Measurements from ENCODE around the gene RAMP1.
A peak's percentile ranks its signal among the peaks of the same experiment; 100 is the strongest.

Gene RAMP1

GRCh38 chr2:237916296-237916695 lies 56.9 kb downstream of the RAMP1 start:
- no peak overlapping the region for H3K4me3 ChIP-seq (ENCODE audit: low read depth, low read length)
- TF ChIP-seq POLR2A (IDR thresholded peaks at IDR 0.05; ENCODE audit: extremely low read depth, insufficient read length) (no peak), CTCF (IDR thresholded peaks at IDR 0.05; ENCODE audit: low read depth, low read length) (no peak), MYC (IDR thresholded peaks at IDR 0.05; ENCODE audit: low read depth, low read length) (no peak), MAX (IDR thresholded peaks at IDR 0.05; ENCODE audit: low read depth, low read length) (no peak)
- no peak for DNase-seq (ENCODE audit: low read depth)

- TF ChIP-seq MAX (IDR thresholded peaks at IDR 0.05; ENCODE audit: low read depth, low read length): no peak
- TF ChIP-seq CTCF (IDR thresholded peaks at IDR 0.05; ENCODE audit: low read depth, low read length): no peak
- no peak for TF ChIP-seq POLR2A (IDR thresholded peaks at IDR 0.05; ENCODE audit: extremely low read depth, insufficient read length)
- TF ChIP-seq MYC (IDR thresholded peaks at IDR 0.05; ENCODE audit: low read depth, low read length): no peak
- DNase-seq (ENCODE audit: low read depth): no peak
- H3K4me3 ChIP-seq (ENCODE audit: low read depth, low read length): no peak overlapping the region
These were observed 58.4 kb downstream of the RAMP1 start for GRCh38 chr2:237917696-237918374.

- peak; percentile 30 for DNase-seq (ENCODE audit: low read depth)
These were observed 60.2 kb downstream of the RAMP1 start for GRCh38 chr2:237919593-237919992.

GRCh38 chr2:237920673-237921072 lies 61.2 kb downstream of the RAMP1 start:
- TF ChIP-seq CTCF (IDR thresholded peaks at IDR 0.05; ENCODE audit: low read depth, low read length) (no peak), MAX (IDR thresholded peaks at IDR 0.05; ENCODE audit: low read depth, low read length) (no peak), MYC (IDR thresholded peaks at IDR 0.05; ENCODE audit: low read depth, low read length) (no peak), POLR2A (IDR thresholded peaks at IDR 0.05; ENCODE audit: extremely low read depth, insufficient read length) (no peak)
- DNase-seq (ENCODE audit: low read depth): no peak
- H3K4me3 ChIP-seq (ENCODE audit: low read depth, low read length): no peak overlapping the region

More at GRCh38 chr2:237919593-237919992, 60.2 kb downstream of the RAMP1 start:
- H3K4me3 ChIP-seq (ENCODE audit: low read depth, low read length): no peak overlapping the region
- no peak for TF ChIP-seq MYC (IDR thresholded peaks at IDR 0.05; ENCODE audit: low read depth, low read length)
- no peak for TF ChIP-seq MAX (IDR thresholded peaks at IDR 0.05; ENCODE audit: low read depth, low read length)
- no peak for TF ChIP-seq CTCF (IDR thresholded peaks at IDR 0.05; ENCODE audit: low read depth, low read length)
- no peak for TF ChIP-seq POLR2A (IDR thresholded peaks at IDR 0.05; ENCODE audit: extremely low read depth, insufficient read length)

- no peak for DNase-seq (ENCODE audit: low read depth)
- no peak overlapping the region for H3K4me3 ChIP-seq (ENCODE audit: low read depth, low read length)
- no peak for TF ChIP-seq POLR2A (IDR thresholded peaks at IDR 0.05; ENCODE audit: extremely low read depth, insufficient read length)
- no peak for TF ChIP-seq MYC (IDR thresholded peaks at IDR 0.05; ENCODE audit: low read depth, low read length)
- no peak for TF ChIP-seq MAX (IDR thresholded peaks at IDR 0.05; ENCODE audit: low read depth, low read length)
- TF ChIP-seq CTCF (IDR thresholded peaks at IDR 0.05; ENCODE audit: low read depth, low read length): no peak
These were observed 62.6 kb downstream of the RAMP1 start for GRCh38 chr2:237921967-237922492.

Measured in NB4 (cell line).